ENCODE data around the gene KMT2E. TPM values are rescaled to one million over a fixed set of nuclear protein-coding genes. Genes with fewer than 3 reads are reported as not detected.
A peak's percentile ranks its signal among the peaks of the same experiment; 100 is the strongest.
"Not testable (repeated sequence)": the region's sequence is repeated elsewhere in the genome, so short reads cannot be mapped to it uniquely, and the experiment has no call there.

Gene KMT2E
- total RNA-seq, 2 donors from 2014 or later = 83.7 to 102 TPM

DNA sequence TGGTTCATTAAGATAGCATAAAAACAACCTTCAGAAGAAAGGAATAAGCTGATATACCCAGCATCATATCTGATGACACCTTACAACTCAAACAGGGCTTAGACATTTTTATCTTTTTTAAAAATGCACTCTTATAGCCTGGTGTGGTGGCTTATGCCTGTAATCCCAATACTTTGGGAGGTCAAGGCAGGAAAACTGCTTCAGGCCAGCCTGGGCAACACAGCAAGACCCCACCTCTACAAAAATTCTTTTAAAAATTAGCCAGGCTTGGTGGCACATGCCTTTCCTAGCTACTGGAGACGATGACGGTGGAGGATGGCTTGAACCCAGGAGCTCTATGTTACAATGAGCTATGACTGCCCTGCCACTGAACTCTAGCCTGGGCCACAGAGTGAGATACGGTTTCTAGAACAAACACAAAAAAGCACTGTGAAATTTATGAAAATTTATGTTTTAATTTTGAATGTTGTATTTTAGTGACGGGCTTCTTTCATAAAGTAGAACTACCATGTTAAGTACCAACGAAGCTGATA lies 12.3 kb upstream of the KMT2E start:
- DNase-seq (ENCODE audit: low spot score) = no peak
- Histone ChIP-seq H3K27me3 (replicated peaks; ENCODE audit: insufficient read depth) (no peaks in the 10 kb centered on the region), H3K36me3 (no peaks in the 10 kb centered on the region), H3K4me3 (no peak overlapping the region), H3K27ac (no peak overlapping the region), H3K9me3 (no peaks in the 10 kb centered on the region), H3K4me1 (replicated peaks) (peaks cover 9% of the 10 kb centered on the region)
- TF ChIP-seq POLR2A (IDR thresholded peaks at IDR 0.05) (no peak), POLR2AphosphoS5 (IDR thresholded peaks at IDR 0.05) (no peak)
- TF ChIP-seq, protein P1, sequence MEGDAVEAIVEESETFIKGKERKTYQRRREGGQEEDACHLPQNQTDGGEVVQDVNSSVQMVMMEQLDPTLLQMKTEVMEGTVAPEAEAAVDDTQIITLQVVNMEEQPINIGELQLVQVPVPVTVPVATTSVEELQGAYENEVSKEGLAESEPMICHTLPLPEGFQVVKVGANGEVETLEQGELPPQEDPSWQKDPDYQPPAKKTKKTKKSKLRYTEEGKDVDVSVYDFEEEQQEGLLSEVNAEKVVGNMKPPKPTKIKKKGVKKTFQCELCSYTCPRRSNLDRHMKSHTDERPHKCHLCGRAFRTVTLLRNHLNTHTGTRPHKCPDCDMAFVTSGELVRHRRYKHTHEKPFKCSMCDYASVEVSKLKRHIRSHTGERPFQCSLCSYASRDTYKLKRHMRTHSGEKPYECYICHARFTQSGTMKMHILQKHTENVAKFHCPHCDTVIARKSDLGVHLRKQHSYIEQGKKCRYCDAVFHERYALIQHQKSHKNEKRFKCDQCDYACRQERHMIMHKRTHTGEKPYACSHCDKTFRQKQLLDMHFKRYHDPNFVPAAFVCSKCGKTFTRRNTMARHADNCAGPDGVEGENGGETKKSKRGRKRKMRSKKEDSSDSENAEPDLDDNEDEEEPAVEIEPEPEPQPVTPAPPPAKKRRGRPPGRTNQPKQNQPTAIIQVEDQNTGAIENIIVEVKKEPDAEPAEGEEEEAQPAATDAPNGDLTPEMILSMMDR (IDR thresholded peaks at IDR 0.05) = no peak
- 71% methylated on average over 5 of the region's 5 CpGs for WGBS
- intact Hi-C loops (cut with DNase I) = no loop called here

- H3K4me1 ChIP-seq (replicated peaks) = peaks cover 13% of the 10 kb centered on the region
- WGBS = 16% methylated on average over 5 of the region's 5 CpGs
Measured at GRCh38 chr7:105003275-105003674, 10.7 kb upstream of the KMT2E start.

DNA sequence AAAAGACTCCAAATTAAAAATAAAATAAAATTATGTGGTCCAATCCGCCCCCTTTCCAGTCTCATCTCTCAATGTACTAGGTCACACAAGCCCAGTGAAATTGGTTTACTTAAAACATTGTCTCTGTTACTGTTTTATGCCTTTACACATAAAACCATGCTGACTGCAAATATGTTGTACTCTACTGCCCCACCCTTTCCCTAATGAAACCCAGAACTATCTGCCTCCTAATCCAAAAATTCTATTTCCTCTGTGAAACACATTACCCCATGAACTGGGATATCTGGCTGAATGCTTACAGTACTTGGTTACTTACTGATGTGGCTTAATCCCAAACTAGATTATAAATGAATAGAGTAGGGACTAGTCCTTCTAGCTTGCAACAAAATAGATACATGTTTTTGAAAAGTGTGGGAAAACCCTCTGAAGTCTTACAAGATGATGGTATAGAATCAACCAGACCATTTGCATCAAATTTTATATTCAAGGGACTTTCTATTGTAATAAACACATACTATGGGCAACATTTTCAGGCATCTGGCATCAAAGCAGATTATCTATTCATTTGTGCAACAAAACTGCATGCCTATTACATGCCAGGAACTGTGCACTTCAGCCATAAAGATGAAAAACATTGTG lies 10.0 kb upstream of the KMT2E start:
- 42% methylated on average over 1 of the region's 1 CpG for WGBS
- intact Hi-C loops (cut with DNase I) = no loop called here
- Histone ChIP-seq H3K36me3 (no peaks in the 10 kb centered on the region), H3K27me3 (replicated peaks; ENCODE audit: insufficient read depth) (no peaks in the 10 kb centered on the region), H3K9me3 (no peaks in the 10 kb centered on the region), H3K4me1 (replicated peaks) (peaks cover 7% of the 10 kb centered on the region), H3K27ac (peak overlapping the region in 1 of 2 donors; percentile 67), H3K4me3 (no peak overlapping the region)
- TF ChIP-seq POLR2AphosphoS5 (IDR thresholded peaks at IDR 0.05) (no peak), POLR2A (IDR thresholded peaks at IDR 0.05) (no peak)
- TF ChIP-seq, protein P1 (IDR thresholded peaks at IDR 0.05) = no peak
- DNase-seq (ENCODE audit: low spot score) = no peak

More at GRCh38 chr7:105003275-105003674, 10.7 kb upstream of the KMT2E start:
- TF ChIP-seq POLR2AphosphoS5 (IDR thresholded peaks at IDR 0.05) = no peak
- TF ChIP-seq POLR2A (IDR thresholded peaks at IDR 0.05) = no peak
- TF ChIP-seq, protein P1 (IDR thresholded peaks at IDR 0.05) = no peak
- no peaks in the 10 kb centered on the region for H3K36me3 ChIP-seq
- peak overlapping the region; percentile 42 to 67 for H3K27ac ChIP-seq
- no peak for DNase-seq (ENCODE audit: low spot score)
- intact Hi-C loops (cut with DNase I) = no loop called here
- H3K27me3 ChIP-seq (replicated peaks; ENCODE audit: insufficient read depth) = no peaks in the 10 kb centered on the region
- no peak overlapping the region for H3K4me3 ChIP-seq
- H3K9me3 ChIP-seq = no peaks in the 10 kb centered on the region

DNA sequence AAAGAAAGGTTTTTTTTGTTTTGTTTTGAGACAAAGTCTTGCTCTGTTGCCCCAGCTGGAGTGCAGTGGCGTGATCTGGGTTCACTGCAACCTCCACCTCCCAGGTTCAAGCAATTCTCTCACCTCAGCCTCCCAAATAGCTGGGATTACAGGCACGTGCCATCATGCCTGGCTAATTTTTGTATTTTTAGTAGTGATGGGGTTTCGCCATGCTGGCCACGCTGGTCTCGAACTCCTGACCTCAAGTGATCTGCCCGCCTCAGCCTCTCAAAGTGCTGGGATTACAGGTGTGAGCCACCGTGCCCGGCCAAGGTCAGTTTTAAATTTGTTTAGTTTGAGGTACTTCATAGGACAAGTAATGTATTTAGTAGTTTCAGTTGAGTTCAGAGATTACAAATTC lies 9.0 kb upstream of the KMT2E start:
- H3K9me3 ChIP-seq; H3K4me3 ChIP-seq; H3K27me3 ChIP-seq (replicated peaks; ENCODE audit: insufficient read depth); H3K36me3 ChIP-seq; intact Hi-C loops (cut with DNase I); DNase-seq (ENCODE audit: low spot score); H3K4me1 ChIP-seq (replicated peaks): not testable (repeated sequence)
- 88% methylated on average over 8 of the region's 8 CpGs for WGBS
- H3K27ac ChIP-seq = peak overlapping the region in 1 of 2 donors; percentile 28

GRCh38 chr7:105005486-105005885 lies 8.5 kb upstream of the KMT2E start:
- H3K27me3 ChIP-seq (replicated peaks; ENCODE audit: insufficient read depth); DNase-seq (ENCODE audit: low spot score); intact Hi-C loops (cut with DNase I); H3K36me3 ChIP-seq; H3K4me3 ChIP-seq; H3K4me1 ChIP-seq (replicated peaks); H3K9me3 ChIP-seq: not testable (repeated sequence)
- peak overlapping the region in 1 of 2 donors; percentile 28 for H3K27ac ChIP-seq
- 90% methylated on average over 12 of the region's 12 CpGs for WGBS

All from prostate gland (tissue), 2 donors.